ENCODE measurements around the gene NUDT12. TPM values are rescaled to one million over a fixed set of nuclear protein-coding genes. Genes with fewer than 3 reads are reported as not detected.

Gene NUDT12
- total RNA-seq, 5 donors from 2014 or later (not counting 1 experiment from before 2014, with no cell fraction given): 0.20 to 2.2 (median 1.2) TPM

- Mint-ChIP-seq H3K27ac (no peak overlapping the region), H3K4me3 (no peak overlapping the region), H3K36me3 (no peaks in the 10 kb centered on the region), H3K9me3 (no peaks in the 10 kb centered on the region), H3K27me3 (peaks cover 0 to 4% of the 10 kb centered on the region in 2 donors), H3K4me1 (no peaks in the 10 kb centered on the region)
- Histone ChIP-seq H3K27ac (ENCODE audit: low read length) (no peak overlapping the region), H3K4me3 (ENCODE audit: control insufficient read depth in 1 of 2, extremely low read depth in 1 of 2, low read length in 1 of 2) (no peak overlapping the region), H3K36me3 (ENCODE audit: control insufficient read depth in 2 of 2, extremely low read depth in 1 of 2, insufficient read depth in 1 of 2, low read length in 1 of 2) (no peaks in the 10 kb centered on the region), H3K4me1 (ENCODE audit: control insufficient read depth in 1 of 2, extremely low read depth in 1 of 2, insufficient read depth in 2 of 2, low read length in 2 of 2) (no peaks in the 10 kb centered on the region), H3K27me3 (replicated peaks in 1 of 2; ENCODE audit: control insufficient read depth in 2 of 2, extremely low read depth in 1 of 2, insufficient read depth in 2 of 2, low read length in 1 of 2) (no peaks in the 10 kb centered on the region), H3K9me3 (no peaks in the 10 kb centered on the region)
- ChIA-PET CTCF (no interaction called here), POLR2A (no interaction called here)
- WGBS (ENCODE audit: insufficient coverage): 60% methylated on average over 1 of the region's 2 CpGs
- ATAC-seq (replicated peaks in 1 of 4) (no peak), DNase-seq (no peak)
Observed at GRCh38 chr5:103546858-103547257, 15.7 kb downstream of the NUDT12 start.

- Histone ChIP-seq H3K27ac (ENCODE audit: low read length) (no peak overlapping the region), H3K4me3 (ENCODE audit: control insufficient read depth in 1 of 2, extremely low read depth in 1 of 2, low read length in 1 of 2) (no peak overlapping the region), H3K9me3 (no peaks in the 10 kb centered on the region), H3K27me3 (replicated peaks in 1 of 2; ENCODE audit: control insufficient read depth in 2 of 2, extremely low read depth in 1 of 2, insufficient read depth in 2 of 2, low read length in 1 of 2) (peaks cover 0 to 3% of the 10 kb centered on the region in 2 experiments), H3K4me1 (ENCODE audit: control insufficient read depth in 1 of 2, extremely low read depth in 1 of 2, insufficient read depth in 2 of 2, low read length in 2 of 2) (no peaks in the 10 kb centered on the region), H3K36me3 (ENCODE audit: control insufficient read depth in 2 of 2, extremely low read depth in 1 of 2, insufficient read depth in 1 of 2, low read length in 1 of 2) (no peaks in the 10 kb centered on the region)
- H3K9me3 Mint-ChIP-seq: no peaks in the 10 kb centered on the region
- no peak for DNase-seq
- no peaks in the 10 kb centered on the region for H3K4me1 Mint-ChIP-seq
- H3K4me3 Mint-ChIP-seq: no peak overlapping the region
- CTCF ChIA-PET: interaction anchor here in 1 of 2 donors (0.6 kb wide), 1 partner anchor 25 kb away, joined by 3 read pairs; no protein-coding TSS in a partner anchor
- H3K27me3 Mint-ChIP-seq: peaks cover 0 to 5% of the 10 kb centered on the region in 2 donors
- no peak for ATAC-seq (replicated peaks in 1 of 4)
- H3K36me3 Mint-ChIP-seq: no peaks in the 10 kb centered on the region
- POLR2A ChIA-PET: no interaction called here
- H3K27ac Mint-ChIP-seq: no peak overlapping the region
Observed at GRCh38 chr5:103542441-103542840, 20.1 kb downstream of the NUDT12 start.

- ChIA-PET POLR2A (no interaction called here), CTCF (no interaction called here)
- no peaks in the 10 kb centered on the region for H3K36me3 Mint-ChIP-seq
- peaks cover 0 to 5% of the 10 kb centered on the region in 2 donors for H3K27me3 Mint-ChIP-seq
- no CpG with 5 or more reads among the region's 3 CpGs for WGBS (ENCODE audit: insufficient coverage)
- Histone ChIP-seq H3K4me3 (ENCODE audit: control insufficient read depth in 1 of 2, extremely low read depth in 1 of 2, low read length in 1 of 2) (no peak overlapping the region), H3K9me3 (no peaks in the 10 kb centered on the region), H3K27ac (ENCODE audit: low read length) (no peak overlapping the region), H3K27me3 (replicated peaks in 1 of 2; ENCODE audit: control insufficient read depth in 2 of 2, extremely low read depth in 1 of 2, insufficient read depth in 2 of 2, low read length in 1 of 2) (peaks cover 0 to 4% of the 10 kb centered on the region in 2 experiments), H3K4me1 (ENCODE audit: control insufficient read depth in 1 of 2, extremely low read depth in 1 of 2, insufficient read depth in 2 of 2, low read length in 2 of 2) (no peaks in the 10 kb centered on the region), H3K36me3 (ENCODE audit: control insufficient read depth in 2 of 2, extremely low read depth in 1 of 2, insufficient read depth in 1 of 2, low read length in 1 of 2) (no peaks in the 10 kb centered on the region)
- no peak for ATAC-seq (replicated peaks in 1 of 4)
- no peaks in the 10 kb centered on the region for H3K9me3 Mint-ChIP-seq
- H3K4me3 Mint-ChIP-seq: no peak overlapping the region
- no peaks in the 10 kb centered on the region for H3K4me1 Mint-ChIP-seq
- no peak overlapping the region for H3K27ac Mint-ChIP-seq
- no peak for DNase-seq
Observed at GRCh38 chr5:103541569-103541968, 21.0 kb downstream of the NUDT12 start.

- ATAC-seq (replicated peaks in 1 of 4): no peak
- peaks cover 0 to 4% of the 10 kb centered on the region in 2 experiments for H3K27me3 ChIP-seq (replicated peaks in 1 of 2; ENCODE audit: control insufficient read depth in 2 of 2, extremely low read depth in 1 of 2, insufficient read depth in 2 of 2, low read length in 1 of 2)
- POLR2A ChIA-PET: no interaction called here
- peaks cover 0 to 5% of the 10 kb centered on the region in 2 donors for H3K27me3 Mint-ChIP-seq
- no peak for DNase-seq
- H3K36me3 ChIP-seq (ENCODE audit: control insufficient read depth in 2 of 2, extremely low read depth in 1 of 2, insufficient read depth in 1 of 2, low read length in 1 of 2): no peaks in the 10 kb centered on the region
- no peaks in the 10 kb centered on the region for H3K9me3 ChIP-seq
- H3K4me3 ChIP-seq (ENCODE audit: control insufficient read depth in 1 of 2, extremely low read depth in 1 of 2, low read length in 1 of 2): no peak overlapping the region
- CTCF ChIA-PET: no interaction called here
- no peaks in the 10 kb centered on the region for H3K4me1 Mint-ChIP-seq
- no peak overlapping the region for H3K4me3 Mint-ChIP-seq
- H3K9me3 Mint-ChIP-seq: no peaks in the 10 kb centered on the region
- H3K27ac Mint-ChIP-seq: no peak overlapping the region
- H3K36me3 Mint-ChIP-seq: no peaks in the 10 kb centered on the region
- no peak overlapping the region for H3K27ac ChIP-seq (ENCODE audit: low read length)
- WGBS (ENCODE audit: insufficient coverage): no CpG with 5 or more reads among the region's 2 CpGs
- H3K4me1 ChIP-seq (ENCODE audit: control insufficient read depth in 1 of 2, extremely low read depth in 1 of 2, insufficient read depth in 2 of 2, low read length in 2 of 2): no peaks in the 10 kb centered on the region
Observed at GRCh38 chr5:103541114-103541513, 21.5 kb downstream of the NUDT12 start.

- 22% methylated on average over 1 of the region's 3 CpGs for WGBS (ENCODE audit: insufficient coverage)
- no peaks in the 10 kb centered on the region for H3K36me3 Mint-ChIP-seq
Observed at GRCh38 chr5:103539376-103540330, 22.9 kb downstream of the NUDT12 start.

GRCh38 chr5:103532086-103532734 lies 30.4 kb downstream of the NUDT12 start:
- POLR2A ChIA-PET: no interaction called here
- Mint-ChIP-seq H3K4me3 (no peak overlapping the region), H3K9me3 (peaks cover 0 to 11% (median 0%) of the 10 kb centered on the region in 3 donors), H3K27me3 (peaks cover 3 to 14% of the 10 kb centered on the region in 2 donors), H3K4me1 (no peaks in the 10 kb centered on the region), H3K27ac (no peak overlapping the region), H3K36me3 (no peaks in the 10 kb centered on the region)
- CTCF ChIA-PET: no interaction called here
- Histone ChIP-seq H3K27me3 (replicated peaks in 1 of 2; ENCODE audit: control insufficient read depth in 2 of 2, extremely low read depth in 1 of 2, insufficient read depth in 2 of 2, low read length in 1 of 2) (no peaks in the 10 kb centered on the region), H3K4me3 (ENCODE audit: control insufficient read depth in 1 of 2, extremely low read depth in 1 of 2, low read length in 1 of 2) (no peak overlapping the region), H3K27ac (ENCODE audit: low read length) (no peak overlapping the region), H3K9me3 (no peaks in the 10 kb centered on the region), H3K4me1 (ENCODE audit: control insufficient read depth in 1 of 2, extremely low read depth in 1 of 2, insufficient read depth in 2 of 2, low read length in 2 of 2) (no peaks in the 10 kb centered on the region), H3K36me3 (ENCODE audit: control insufficient read depth in 2 of 2, extremely low read depth in 1 of 2, insufficient read depth in 1 of 2, low read length in 1 of 2) (no peaks in the 10 kb centered on the region)
- DNase-seq: no peak
- 67% methylated on average over 1 of the region's 2 CpGs for WGBS (ENCODE audit: insufficient coverage)
- ATAC-seq (replicated peaks in 1 of 4): no peak

More at GRCh38 chr5:103539376-103540330, 22.9 kb downstream of the NUDT12 start:
- Mint-ChIP-seq H3K27me3 (peaks cover 3 to 5% of the 10 kb centered on the region in 2 donors), H3K4me3 (no peak overlapping the region), H3K4me1 (no peaks in the 10 kb centered on the region), H3K27ac (no peak overlapping the region), H3K9me3 (peaks cover 0 to 6% (median 0%) of the 10 kb centered on the region in 3 donors)
- Histone ChIP-seq H3K36me3 (ENCODE audit: control insufficient read depth in 2 of 2, extremely low read depth in 1 of 2, insufficient read depth in 1 of 2, low read length in 1 of 2) (no peaks in the 10 kb centered on the region), H3K9me3 (no peaks in the 10 kb centered on the region), H3K4me1 (ENCODE audit: control insufficient read depth in 1 of 2, extremely low read depth in 1 of 2, insufficient read depth in 2 of 2, low read length in 2 of 2) (no peaks in the 10 kb centered on the region), H3K4me3 (ENCODE audit: control insufficient read depth in 1 of 2, extremely low read depth in 1 of 2, low read length in 1 of 2) (no peak overlapping the region), H3K27me3 (replicated peaks in 1 of 2; ENCODE audit: control insufficient read depth in 2 of 2, extremely low read depth in 1 of 2, insufficient read depth in 2 of 2, low read length in 1 of 2) (peaks cover 0 to 4% of the 10 kb centered on the region in 2 experiments), H3K27ac (ENCODE audit: low read length) (no peak overlapping the region)
- CTCF ChIA-PET: no interaction called here
- POLR2A ChIA-PET: no interaction called here
- no peak for ATAC-seq (replicated peaks in 1 of 4)
- DNase-seq: no peak

Measured in T-cell (primary cell).